OCI-LY3 (cell line): ENCODE data around the gene BOC.

Experiments
- H2AFZ ChIP-seq: fragments of 200-600, 300-600 bp; shearing (Covaris generic); 2 replicates; pipeline ENCODE4 v1.6.0; 2014; ENCODE audit warnings: antibody characterized with exemption, low read depth, low read length
- H3K27ac ChIP-seq: fragments of 200-600, 300-600 bp; sonication (generic); 2 replicates; pipeline ENCODE4 v1.5.1; 2014; ENCODE audit warnings: mild to moderate bottlenecking, low read length, moderate library complexity, mixed read lengths
- H3K27me3 ChIP-seq: fragments of 200-600, 300-600 bp; sonication (generic); 2 replicates; pipeline ENCODE4 v1.6.1; 2014; ENCODE audit warnings: low read depth, low read length, mixed read lengths
- H3K36me3 ChIP-seq: fragments of 200-600, 300-600 bp; sonication (generic); replicated peaks from 2 replicates; pipeline ENCODE3; 2014; ENCODE audit warnings: low read depth, low read length, mixed read lengths
- H3K4me1 ChIP-seq: fragments of 300-600, 200-600 bp; sonication (generic); 2 replicates; pipeline ENCODE4 v1.6.1; 2014; ENCODE audit warnings: low read length, mixed read lengths
- H3K4me2 ChIP-seq: fragments of 200-600, 300-600 bp; sonication (generic); 2 replicates; pipeline ENCODE4 v1.6.1; 2014; ENCODE audit warnings: low read length, mixed read lengths
- H3K4me3 ChIP-seq: fragments of 300-600, 200-600 bp; sonication (generic); 2 replicates; pipeline ENCODE4 v1.5.1; 2014; ENCODE audit warnings: antibody characterized with exemption, mild to moderate bottlenecking, low read length, moderate library complexity
- H3K79me2 ChIP-seq: fragments of 300-600, 200-600 bp; shearing (Covaris generic); 2 replicates; pipeline ENCODE4 v1.6.1; 2014; ENCODE audit warnings: mild to moderate bottlenecking, low read length, mixed read lengths
- H3K9ac ChIP-seq: fragments of 300-600, 200-600 bp; shearing (Covaris generic); 2 replicates; pipeline ENCODE4 v1.6.0; 2014; ENCODE audit warnings: mild to moderate bottlenecking, low read length, moderate library complexity
- H3K9me3 ChIP-seq: fragments of 200-600, 300-600 bp; shearing (Covaris generic); 2 replicates; pipeline ENCODE4 v1.6.1; 2014; ENCODE audit warnings: low read length, mixed read lengths; ENCODE audit not compliant: insufficient read depth
- H4K20me1 ChIP-seq: fragments of 200-600, 300-600 bp; sonication (generic); 2 replicates; pipeline ENCODE4 v1.6.1; 2016; ENCODE audit warnings: low read length, mixed read lengths; ENCODE audit not compliant: insufficient read depth
- EZH2phosphoT487 ChIP-seq: fragments of 200-600 bp; shearing (Covaris generic); IDR thresholded peaks from 2 replicates; pipeline ENCODE4 v1.6.1; 2018; ENCODE audit warnings: antibody characterized with exemption, mixed run types, low read depth
- TF ChIP-seq, protein P1 (sequence below): fragments of 200-600, 300-600 bp; sonication (generic); IDR thresholded peaks from 2 replicates; pipeline ENCODE4 v1.5.1; 2014; ENCODE audit warnings: antibody characterized with exemption, low read length, low read depth

BOC gene

DNA sequence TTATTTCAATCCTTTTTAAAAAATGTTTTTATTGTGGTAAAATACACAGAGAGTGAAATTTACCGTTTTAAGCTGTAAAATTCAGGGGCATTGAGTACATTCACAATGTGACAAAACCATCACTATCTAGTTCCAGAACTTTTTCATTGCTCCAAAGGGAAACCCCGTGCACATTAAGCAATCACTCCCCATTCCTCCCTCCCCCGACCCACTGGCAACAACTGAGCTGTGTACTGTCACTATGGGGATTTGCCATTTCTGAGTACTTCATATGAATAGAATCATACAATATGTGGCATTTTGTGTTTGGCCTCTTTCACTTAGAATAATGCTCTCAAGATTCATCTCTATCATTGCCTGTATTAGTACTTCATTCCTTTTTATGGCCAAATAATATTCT is 45.5 kb upstream of the BOC start:
- Histone ChIP-seq H4K20me1 (no peaks in the 10 kb centered on the region), H3K9ac (no peak overlapping the region), H3K4me2 (peak overlapping the region; percentile 36; the same call in 1 of the 2 replicates), H3K27me3 (0 out of 2 replicates have a peak, but pooled peaks cover 3% of the 10 kb centered on the region), H3K79me2 (no peaks in the 10 kb centered on the region), H3K27ac (no peak overlapping the region), H3K4me3 (no peak overlapping the region), H3K36me3 (no peaks in the 10 kb centered on the region), H2AFZ (no peak overlapping the region), H3K4me1 (peaks cover 11% of the 10 kb centered on the region), H3K9me3 (no peaks in the 10 kb centered on the region)
- TF ChIP-seq, protein P1, sequence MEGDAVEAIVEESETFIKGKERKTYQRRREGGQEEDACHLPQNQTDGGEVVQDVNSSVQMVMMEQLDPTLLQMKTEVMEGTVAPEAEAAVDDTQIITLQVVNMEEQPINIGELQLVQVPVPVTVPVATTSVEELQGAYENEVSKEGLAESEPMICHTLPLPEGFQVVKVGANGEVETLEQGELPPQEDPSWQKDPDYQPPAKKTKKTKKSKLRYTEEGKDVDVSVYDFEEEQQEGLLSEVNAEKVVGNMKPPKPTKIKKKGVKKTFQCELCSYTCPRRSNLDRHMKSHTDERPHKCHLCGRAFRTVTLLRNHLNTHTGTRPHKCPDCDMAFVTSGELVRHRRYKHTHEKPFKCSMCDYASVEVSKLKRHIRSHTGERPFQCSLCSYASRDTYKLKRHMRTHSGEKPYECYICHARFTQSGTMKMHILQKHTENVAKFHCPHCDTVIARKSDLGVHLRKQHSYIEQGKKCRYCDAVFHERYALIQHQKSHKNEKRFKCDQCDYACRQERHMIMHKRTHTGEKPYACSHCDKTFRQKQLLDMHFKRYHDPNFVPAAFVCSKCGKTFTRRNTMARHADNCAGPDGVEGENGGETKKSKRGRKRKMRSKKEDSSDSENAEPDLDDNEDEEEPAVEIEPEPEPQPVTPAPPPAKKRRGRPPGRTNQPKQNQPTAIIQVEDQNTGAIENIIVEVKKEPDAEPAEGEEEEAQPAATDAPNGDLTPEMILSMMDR, result no peak
- TF ChIP-seq EZH2phosphoT487, result no peak

- H3K27ac ChIP-seq, result no peak overlapping the region
- H2AFZ ChIP-seq, result no peak overlapping the region
- TF ChIP-seq, protein P1, result no peak
- no peak for TF ChIP-seq EZH2phosphoT487
Measured at GRCh38 chr3:113166357-113166718, 45.0 kb upstream of the BOC start.

GRCh38 chr3:113166719-113167492 is 44.5 kb upstream of the BOC start:
- no peaks in the 10 kb centered on the region for H3K9me3 ChIP-seq
- H3K9ac ChIP-seq, result no peak overlapping the region
- H3K27ac ChIP-seq, result no peak overlapping the region
- H3K79me2 ChIP-seq, result no peaks in the 10 kb centered on the region
- no peak for TF ChIP-seq EZH2phosphoT487
- TF ChIP-seq, protein P1, result no peak
- no peaks in the 10 kb centered on the region for H3K27me3 ChIP-seq
- peak overlapping the region; percentile 36 for H3K4me2 ChIP-seq
- H2AFZ ChIP-seq, result no peak overlapping the region
- no peak overlapping the region for H3K4me3 ChIP-seq
- H4K20me1 ChIP-seq, result no peaks in the 10 kb centered on the region
- H3K4me1 ChIP-seq, result peaks cover 11% of the 10 kb centered on the region
- no peaks in the 10 kb centered on the region for H3K36me3 ChIP-seq

More at GRCh38 chr3:113166357-113166718, 45.0 kb upstream of the BOC start:
- H3K4me3 ChIP-seq, result no peak overlapping the region
- H3K4me2 ChIP-seq, result peak overlapping the region; percentile 36
- no peak overlapping the region for H3K9ac ChIP-seq
- H3K9me3 ChIP-seq, result no peaks in the 10 kb centered on the region
- H3K79me2 ChIP-seq, result no peaks in the 10 kb centered on the region
- no peaks in the 10 kb centered on the region for H3K27me3 ChIP-seq
- H3K36me3 ChIP-seq, result no peaks in the 10 kb centered on the region
- no peaks in the 10 kb centered on the region for H4K20me1 ChIP-seq
- peaks cover 11% of the 10 kb centered on the region for H3K4me1 ChIP-seq

DNA sequence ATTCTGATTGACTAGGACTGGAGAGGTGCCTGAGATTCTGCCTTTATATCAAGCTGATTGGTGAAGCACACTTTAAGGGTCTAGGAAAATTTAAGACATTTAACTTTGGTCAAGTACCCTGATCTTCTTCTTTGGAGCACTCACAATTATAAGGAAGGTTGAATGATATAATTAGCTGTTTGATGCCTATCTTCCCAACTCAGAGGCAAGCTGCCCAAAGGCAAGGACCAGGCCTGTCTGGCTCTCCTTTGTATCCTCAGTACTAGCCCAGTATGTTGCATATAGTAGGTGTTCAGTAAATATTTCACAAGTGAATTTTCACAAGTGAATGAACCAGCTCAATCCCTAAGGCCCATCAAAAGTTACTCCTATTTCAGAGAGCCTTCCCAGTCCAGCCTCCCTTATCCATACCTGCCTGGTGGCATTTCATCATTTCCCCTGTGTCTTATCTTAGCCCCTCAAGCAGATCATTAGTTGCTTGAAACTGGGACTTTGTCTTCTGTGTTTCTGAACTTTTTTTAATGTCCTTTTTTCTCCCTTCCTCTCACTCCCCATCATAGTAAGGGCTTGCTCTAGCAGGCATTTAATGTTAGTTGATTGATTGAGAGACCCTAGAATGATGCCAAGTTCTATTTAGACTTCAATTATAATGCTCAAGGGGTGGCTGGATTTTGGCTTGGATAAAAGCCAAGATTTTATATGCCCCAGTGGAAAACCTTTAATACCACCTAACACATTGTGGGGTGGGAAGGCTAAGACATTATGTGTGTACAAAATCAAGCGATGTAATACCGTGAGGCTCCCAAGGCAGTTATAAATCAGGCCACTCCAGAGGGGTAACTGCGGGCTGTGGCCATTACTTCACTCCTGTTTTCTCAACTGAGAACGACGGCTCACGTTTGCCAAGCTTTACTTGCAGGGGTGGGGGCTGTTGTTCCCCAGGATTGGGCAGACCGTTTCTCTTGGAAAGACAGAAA is 43.2 kb upstream of the BOC start:
- no peak overlapping the region for H3K9ac ChIP-seq
- H3K79me2 ChIP-seq, result no peaks in the 10 kb centered on the region
- no peaks in the 10 kb centered on the region for H3K27me3 ChIP-seq
- no peaks in the 10 kb centered on the region for H3K9me3 ChIP-seq
- H3K36me3 ChIP-seq, result no peaks in the 10 kb centered on the region
- no peak overlapping the region for H3K4me2 ChIP-seq
- H4K20me1 ChIP-seq, result no peaks in the 10 kb centered on the region
- no peak overlapping the region for H3K4me3 ChIP-seq
- no peak overlapping the region for H3K27ac ChIP-seq
- peaks cover 11% of the 10 kb centered on the region for H3K4me1 ChIP-seq
- no peak for TF ChIP-seq EZH2phosphoT487
- TF ChIP-seq, protein P1, result no peak
- H2AFZ ChIP-seq, result no peak overlapping the region
